ENCODE results near the gene SERP2.

Gene SERP2

GRCh38 chr13:44435142-44435918 is 61.7 kb downstream of the SERP2 start:
- DNase-seq (ENCODE audit: low spot score): peak; percentile 95

- no peak for DNase-seq (ENCODE audit: low spot score)
Measured at GRCh38 chr13:44435919-44436510, 62.4 kb downstream of the SERP2 start.

GRCh38 chr13:44436589-44437337 is 63.1 kb downstream of the SERP2 start:
- DNase-seq (ENCODE audit: low spot score): peak; percentile 92

- DNase-seq (ENCODE audit: low spot score): no peak
Measured at GRCh38 chr13:44437356-44438233, 64.0 kb downstream of the SERP2 start.

- no peak for DNase-seq (ENCODE audit: low spot score)
Measured at GRCh38 chr13:44438234-44438579, 64.6 kb downstream of the SERP2 start.

GRCh38 chr13:44439452-44440024 is 65.9 kb downstream of the SERP2 start:
- no peak for DNase-seq (ENCODE audit: low spot score)

- no peak for DNase-seq (ENCODE audit: low spot score)
Measured at GRCh38 chr13:44440046-44440608, 66.5 kb downstream of the SERP2 start.

Data from AG08396 (cell line).